CD8-positive, alpha-beta memory T cell (primary cell): Measurements from ENCODE around the gene C2CD5. TPM values are rescaled to one million over a fixed set of nuclear protein-coding genes. Genes with fewer than 3 reads are reported as not detected.
A peak's percentile ranks its signal among the peaks of the same experiment; 100 is the strongest.

ENCODE experiments used
- CTCF ChIA-PET: fragments of 350-600 bp; sonication (Branson Sonifier 250); formaldehyde crosslinking; loops from one replicate; lab custom pipeline; 2021; ENCODE audit warnings: antibody characterized with exemption; lab: Charles Lee
- POLR2A ChIA-PET: fragments of 350-600 bp; sonication (Branson Sonifier 250); formaldehyde crosslinking; loops from one replicate; lab custom pipeline; 2021; ENCODE audit warnings: antibody characterized with exemption; lab: Charles Lee
- DNase-seq, 5 donors: peaks; one replicate each; pipeline versions ENCODE4 v3.0.0 to v3.0.0-alpha.2; 2020 to 2022; ENCODE audit warnings: mixed read lengths in 1 of 5
- H3K27ac ChIP-seq: one replicate; pipeline ENCODE4 v1.7.0; 2013; ENCODE audit warnings: low read depth, mild to moderate bottlenecking, low read length, moderate library complexity
- H3K27me3 ChIP-seq: 2 replicates; pipeline ENCODE4 v1.7.0; 2013; ENCODE audit warnings: low read length, mild to moderate bottlenecking; ENCODE audit not compliant: insufficient read depth, poor library complexity, severe bottlenecking
- H3K36me3 ChIP-seq: 2 replicates; pipeline ENCODE4 v1.7.0; 2013; ENCODE audit warnings: mild to moderate bottlenecking, low read length, moderate library complexity; ENCODE audit not compliant: insufficient read depth
- H3K4me1 ChIP-seq: 2 replicates; pipeline ENCODE4 v1.7.0; 2013; ENCODE audit warnings: mild to moderate bottlenecking, low read length, moderate library complexity; ENCODE audit not compliant: insufficient read depth
- H3K4me3 ChIP-seq: 2 replicates; pipeline ENCODE4 v1.7.0; 2013; ENCODE audit warnings: mild to moderate bottlenecking, low read length
- H3K9me3 ChIP-seq: 2 replicates; pipeline ENCODE4 v1.7.0; 2013; ENCODE audit warnings: mild to moderate bottlenecking, low read length
- H3K27ac Mint-ChIP-seq, 8 donors: one replicate each; pipeline ENCODE4 v1.8.0; 2020 to 2021; ENCODE audit warnings: mixed read lengths in 8 of 8, mild to moderate bottlenecking in 6 of 8, inconsistent platforms in 3 of 8, moderate library complexity in 3 of 8
- H3K27me3 Mint-ChIP-seq, 2 donors: one replicate each; pipeline ENCODE4 v1.8.0; 2020 to 2021; ENCODE audit warnings: mixed read lengths in 2 of 2, mild to moderate bottlenecking in 1 of 2, moderate library complexity in 1 of 2
- H3K36me3 Mint-ChIP-seq, 3 donors: one replicate each; pipeline ENCODE4 v1.8.0; 2020 to 2021; ENCODE audit warnings: mixed read lengths in 3 of 3, inconsistent platforms in 1 of 3, mild to moderate bottlenecking in 1 of 3
- H3K4me1 Mint-ChIP-seq, 3 donors: one replicate each; pipeline ENCODE4 v1.8.0; 2020 to 2021; ENCODE audit warnings: mixed read lengths in 3 of 3, inconsistent platforms in 1 of 3, mild to moderate bottlenecking in 1 of 3
- H3K4me3 Mint-ChIP-seq, 7 donors: one replicate each; pipeline ENCODE4 v1.8.0; 2020 to 2021; ENCODE audit warnings: mixed read lengths in 7 of 7, mild to moderate bottlenecking in 6 of 7, moderate library complexity in 4 of 7, inconsistent platforms in 2 of 7
- H3K9me3 Mint-ChIP-seq, 5 donors: one replicate each; pipeline ENCODE4 v1.8.0; 2020 to 2022; ENCODE audit warnings: mixed read lengths in 5 of 5, mild to moderate bottlenecking in 3 of 5, moderate library complexity in 2 of 5, inconsistent platforms in 1 of 5
- polyA plus RNA-seq: library from polyadenylated mRNA; unstranded; fragments of 300-500 nt; fragmentation: Illumina TruSeq; gene quantifications from one replicate; pipeline ENCODE4 v1.2.3, GENCODE V29; 2021
- total RNA-seq, 2 experiments: library from RNA; stranded (reverse); gene quantifications; one replicate each; pipeline ENCODE4 v1.2.3, GENCODE V29; 2021

The C2CD5 gene, protein sequence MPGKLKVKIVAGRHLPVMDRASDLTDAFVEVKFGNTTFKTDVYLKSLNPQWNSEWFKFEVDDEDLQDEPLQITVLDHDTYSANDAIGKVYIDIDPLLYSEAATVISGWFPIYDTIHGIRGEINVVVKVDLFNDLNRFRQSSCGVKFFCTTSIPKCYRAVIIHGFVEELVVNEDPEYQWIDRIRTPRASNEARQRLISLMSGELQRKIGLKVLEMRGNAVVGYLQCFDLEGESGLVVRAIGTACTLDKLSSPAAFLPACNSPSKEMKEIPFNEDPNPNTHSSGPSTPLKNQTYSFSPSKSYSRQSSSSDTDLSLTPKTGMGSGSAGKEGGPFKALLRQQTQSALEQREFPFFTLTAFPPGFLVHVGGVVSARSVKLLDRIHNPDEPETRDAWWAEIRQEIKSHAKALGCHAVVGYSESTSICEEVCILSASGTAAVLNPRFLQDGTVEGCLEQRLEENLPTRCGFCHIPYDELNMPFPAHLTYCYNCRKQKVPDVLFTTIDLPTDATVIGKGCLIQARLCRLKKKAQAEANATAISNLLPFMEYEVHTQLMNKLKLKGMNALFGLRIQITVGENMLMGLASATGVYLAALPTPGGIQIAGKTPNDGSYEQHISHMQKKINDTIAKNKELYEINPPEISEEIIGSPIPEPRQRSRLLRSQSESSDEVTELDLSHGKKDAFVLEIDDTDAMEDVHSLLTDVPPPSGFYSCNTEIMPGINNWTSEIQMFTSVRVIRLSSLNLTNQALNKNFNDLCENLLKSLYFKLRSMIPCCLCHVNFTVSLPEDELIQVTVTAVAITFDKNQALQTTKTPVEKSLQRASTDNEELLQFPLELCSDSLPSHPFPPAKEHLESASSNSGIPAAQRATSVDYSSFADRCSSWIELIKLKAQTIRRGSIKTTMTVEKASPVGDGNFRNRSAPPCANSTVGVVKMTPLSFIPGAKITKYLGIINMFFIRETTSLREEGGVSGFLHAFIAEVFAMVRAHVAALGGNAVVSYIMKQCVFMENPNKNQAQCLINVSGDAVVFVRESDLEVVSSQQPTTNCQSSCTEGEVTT
- total RNA-seq (10 to 100 TPM; 25.3 to 26.2 TPM), polyA plus RNA-seq (17.9 TPM)

DNA sequence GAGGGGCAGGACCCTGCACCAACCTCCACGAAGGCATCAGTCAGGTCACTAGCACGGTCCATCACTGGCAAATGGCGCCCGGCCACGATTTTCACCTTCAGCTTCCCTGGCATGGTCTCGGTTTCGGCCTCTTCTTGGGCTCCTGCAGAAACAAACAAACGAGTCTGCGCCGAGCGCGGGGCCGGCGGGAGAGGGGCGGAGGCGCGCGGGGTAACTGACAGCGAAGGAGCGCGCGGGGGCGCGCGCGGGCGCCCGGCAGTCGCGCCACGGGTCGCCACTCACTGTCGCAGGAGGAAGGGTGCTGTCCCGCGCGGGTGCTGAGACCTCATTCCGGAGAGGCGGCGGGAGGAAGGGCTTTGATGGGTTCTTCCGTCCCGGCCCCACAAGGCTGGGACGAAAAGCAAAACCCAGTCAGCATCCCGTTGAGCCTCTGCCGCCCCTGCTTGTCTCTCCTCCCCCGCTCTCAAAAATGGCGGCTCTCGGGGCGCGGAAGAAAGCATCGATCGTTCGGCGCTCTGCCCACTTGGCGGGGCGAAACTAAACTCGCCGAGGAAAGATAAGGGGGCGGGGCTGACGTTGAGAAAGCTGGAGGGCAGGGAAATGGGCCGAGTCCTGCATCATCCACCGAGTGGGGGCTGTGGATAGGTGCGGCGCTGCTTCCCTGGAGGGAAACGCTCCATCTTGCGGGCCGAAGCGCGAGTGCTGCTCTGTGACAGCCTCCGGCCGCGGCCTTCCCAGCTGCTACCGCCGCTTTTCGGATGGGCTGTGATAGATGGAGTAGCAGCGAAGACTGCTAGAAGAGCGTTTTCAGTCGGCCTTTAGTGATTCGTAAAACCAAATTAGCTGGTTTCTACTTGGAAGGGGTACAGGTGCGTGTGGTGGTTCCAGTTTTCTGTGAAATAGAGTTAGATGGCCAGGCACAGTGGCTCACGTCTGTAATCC is at the start of gene C2CD5:
Gene C2CD5 (minus strand): TSS at position 505 of the 942 bp plus-strand sequence. CDS start 392 bp downstream, at position 113.
- Histone ChIP-seq H3K4me1 (peaks cover 27% of the 10 kb centered on the region), H3K4me3 (peak within 1 kb of the TSS; percentile 96), H3K36me3 (no peaks in the 10 kb centered on the region), H3K27me3 (no peaks in the 10 kb centered on the region), H3K9me3 (no peaks in the 10 kb centered on the region), H3K27ac (peak within 1 kb of the TSS; percentile 84)
- H3K4me3 Mint-ChIP-seq: peak within 1 kb of the TSS; percentile 95 to 98 (median 96)
- DNase-seq: peak; percentile 89 to 96 (median 94)
- CTCF ChIA-PET: interaction anchor here (0.8 to 1.9 kb wide), 9 partner anchors 13 to 211 kb away, joined by 3 to 9 read pairs (median 3); partner anchors contain the start of gene ETNK1
- H3K27me3 Mint-ChIP-seq: peaks cover 7 to 9% of the 10 kb centered on the region in 2 donors
- peaks cover 0 to 2% (median 0%) of the 10 kb centered on the region in 5 donors for H3K9me3 Mint-ChIP-seq
- POLR2A ChIA-PET: interaction anchor here (0.5 to 1.5 kb wide), 11 partner anchors 8 to 887 kb away, joined by 3 to 17 read pairs (median 3); partner anchors contain the start of genes ETNK1 and LDHB
- H3K36me3 Mint-ChIP-seq: peaks cover 6 to 24% (median 6%) of the 10 kb centered on the region in 3 donors
- H3K4me1 Mint-ChIP-seq: peaks cover 37 to 44% (median 40%) of the 10 kb centered on the region in 3 donors
- H3K27ac Mint-ChIP-seq: peak within 1 kb of the TSS; percentile 88 to 99 (median 96)

DNA sequence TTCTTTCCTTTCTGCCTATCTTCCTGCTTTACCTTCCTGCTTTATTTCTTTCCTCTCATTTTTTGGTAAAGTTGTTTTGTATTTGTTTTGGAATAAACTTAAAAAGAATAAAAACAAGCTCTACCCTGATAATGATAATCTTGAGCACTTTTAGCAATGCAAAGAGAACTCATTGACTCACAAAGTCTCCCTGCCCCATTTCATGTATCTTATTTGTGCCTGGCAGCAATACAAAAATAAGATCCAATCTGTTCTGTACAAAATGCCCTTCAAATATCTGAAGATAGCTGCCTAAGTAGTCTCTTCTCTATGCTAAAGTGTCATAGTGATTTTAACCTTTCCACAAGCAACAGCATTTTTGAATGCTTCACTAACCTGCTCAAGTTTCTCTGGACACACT is 49.5 kb upstream of the C2CD5 start:
- Mint-ChIP-seq H3K27ac (no peak overlapping the region), H3K4me3 (no peak overlapping the region), H3K36me3 (no peaks in the 10 kb centered on the region), H3K9me3 (no peaks in the 10 kb centered on the region), H3K4me1 (peaks cover 0 to 6% (median 6%) of the 10 kb centered on the region in 3 donors), H3K27me3 (peaks cover 1 to 5% of the 10 kb centered on the region in 2 donors)
- DNase-seq: no peak
- H3K36me3 ChIP-seq: no peaks in the 10 kb centered on the region
- H3K4me1 ChIP-seq: no peaks in the 10 kb centered on the region
- CTCF ChIA-PET: no interaction called here
- no peaks in the 10 kb centered on the region for H3K27me3 ChIP-seq
- H3K4me3 ChIP-seq: no peak overlapping the region
- POLR2A ChIA-PET: no interaction called here
- H3K9me3 ChIP-seq: no peaks in the 10 kb centered on the region
- no peak overlapping the region for H3K27ac ChIP-seq

DNA sequence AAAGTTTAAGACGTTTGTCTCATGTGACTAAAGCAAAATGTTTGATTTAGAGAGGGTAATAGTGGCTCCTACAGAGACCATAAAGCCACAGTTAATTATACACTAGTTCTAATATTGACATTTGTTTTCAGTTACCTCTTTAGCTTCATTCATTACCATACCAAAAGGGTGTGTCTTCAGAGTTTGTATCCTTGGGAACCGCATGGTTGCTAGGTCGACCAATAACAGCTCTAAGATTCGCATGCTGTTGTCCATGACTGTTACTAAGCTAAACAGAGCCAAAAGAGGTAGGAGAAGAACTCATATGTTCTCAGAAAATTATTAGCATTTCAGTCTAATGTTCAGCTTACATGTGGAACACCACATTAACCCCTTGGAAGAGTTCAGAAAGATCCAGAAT is 44.5 kb upstream of the C2CD5 start:
- peaks cover 0 to 2% (median 0%) of the 10 kb centered on the region in 3 donors for H3K36me3 Mint-ChIP-seq
- Histone ChIP-seq H3K4me3 (no peak overlapping the region), H3K27ac (no peak overlapping the region), H3K4me1 (no peaks in the 10 kb centered on the region), H3K36me3 (no peaks in the 10 kb centered on the region), H3K9me3 (no peaks in the 10 kb centered on the region), H3K27me3 (no peaks in the 10 kb centered on the region)
- ChIA-PET POLR2A (no interaction called here), CTCF (no interaction called here)
- no peaks in the 10 kb centered on the region for H3K4me1 Mint-ChIP-seq
- no peak overlapping the region for H3K4me3 Mint-ChIP-seq
- DNase-seq: no peak
- no peaks in the 10 kb centered on the region for H3K9me3 Mint-ChIP-seq
- no peak overlapping the region for H3K27ac Mint-ChIP-seq
- peaks cover 2 to 8% of the 10 kb centered on the region in 2 donors for H3K27me3 Mint-ChIP-seq

- Mint-ChIP-seq H3K27ac (no peak overlapping the region), H3K27me3 (peaks cover 7 to 10% of the 10 kb centered on the region in 2 donors), H3K36me3 (no peaks in the 10 kb centered on the region), H3K9me3 (no peaks in the 10 kb centered on the region), H3K4me1 (no peaks in the 10 kb centered on the region), H3K4me3 (no peak overlapping the region)
- ChIA-PET CTCF (no interaction called here), POLR2A (no interaction called here)
- Histone ChIP-seq H3K4me3 (no peak overlapping the region), H3K27me3 (no peaks in the 10 kb centered on the region), H3K4me1 (no peaks in the 10 kb centered on the region), H3K9me3 (no peaks in the 10 kb centered on the region), H3K36me3 (no peaks in the 10 kb centered on the region), H3K27ac (no peak overlapping the region)
- DNase-seq: no peak
These were observed 34.0 kb upstream of the C2CD5 start for GRCh38 chr12:22578328-22578727.

GRCh38 chr12:22577667-22578066 is 33.3 kb upstream of the C2CD5 start:
- H3K27me3 Mint-ChIP-seq: peaks cover 7 to 8% of the 10 kb centered on the region in 2 donors
- no peak overlapping the region for H3K27ac Mint-ChIP-seq
- Histone ChIP-seq H3K9me3 (no peaks in the 10 kb centered on the region), H3K36me3 (no peaks in the 10 kb centered on the region), H3K27ac (no peak overlapping the region), H3K4me3 (no peak overlapping the region), H3K27me3 (no peaks in the 10 kb centered on the region), H3K4me1 (no peaks in the 10 kb centered on the region)
- H3K36me3 Mint-ChIP-seq: no peaks in the 10 kb centered on the region
- H3K9me3 Mint-ChIP-seq: no peaks in the 10 kb centered on the region
- H3K4me3 Mint-ChIP-seq: no peak overlapping the region
- ChIA-PET POLR2A (no interaction called here), CTCF (no interaction called here)
- no peaks in the 10 kb centered on the region for H3K4me1 Mint-ChIP-seq
- DNase-seq: no peak

GRCh38 chr12:22576473-22576872 is 32.1 kb upstream of the C2CD5 start:
- Histone ChIP-seq H3K9me3 (no peaks in the 10 kb centered on the region), H3K27me3 (no peaks in the 10 kb centered on the region), H3K4me3 (no peak overlapping the region), H3K27ac (no peak overlapping the region), H3K36me3 (no peaks in the 10 kb centered on the region), H3K4me1 (no peaks in the 10 kb centered on the region)
- Mint-ChIP-seq H3K9me3 (no peaks in the 10 kb centered on the region), H3K4me3 (no peak overlapping the region), H3K27me3 (peaks cover 5 to 12% of the 10 kb centered on the region in 2 donors), H3K36me3 (no peaks in the 10 kb centered on the region), H3K4me1 (no peaks in the 10 kb centered on the region), H3K27ac (no peak overlapping the region)
- CTCF ChIA-PET: no interaction called here
- no peak for DNase-seq
- POLR2A ChIA-PET: no interaction called here

DNA sequence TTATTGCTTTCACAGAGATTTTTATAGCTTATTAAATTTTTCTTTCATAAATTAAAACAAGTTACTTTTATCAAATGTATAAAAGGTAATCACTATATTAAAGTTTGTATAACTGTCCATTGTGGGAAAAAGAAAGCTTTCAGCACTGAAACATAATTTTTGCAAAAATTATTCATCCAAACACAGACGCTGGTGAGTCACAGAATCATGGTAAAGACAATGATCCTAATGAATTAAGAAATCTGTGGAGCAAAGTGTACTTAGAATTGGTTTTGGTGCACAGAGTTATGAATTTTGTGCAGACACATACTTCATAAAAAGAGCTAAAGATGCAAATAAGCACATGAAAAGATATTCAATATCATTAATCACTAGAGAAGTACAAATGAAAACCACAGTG is 31.7 kb upstream of the C2CD5 start:
- H3K4me3 Mint-ChIP-seq: no peak overlapping the region
- H3K27me3 Mint-ChIP-seq: peaks cover 6 to 13% of the 10 kb centered on the region in 2 donors
- no peak overlapping the region for H3K27ac Mint-ChIP-seq
- no peaks in the 10 kb centered on the region for H3K36me3 Mint-ChIP-seq
- H3K9me3 Mint-ChIP-seq: no peaks in the 10 kb centered on the region
- no peak for DNase-seq
- no peaks in the 10 kb centered on the region for H3K4me1 Mint-ChIP-seq
- Histone ChIP-seq H3K4me3 (no peak overlapping the region), H3K27me3 (no peaks in the 10 kb centered on the region), H3K4me1 (no peaks in the 10 kb centered on the region), H3K36me3 (no peaks in the 10 kb centered on the region), H3K9me3 (no peaks in the 10 kb centered on the region), H3K27ac (no peak overlapping the region)
- ChIA-PET CTCF (no interaction called here), POLR2A (no interaction called here)
